Measurements from ENCODE around the gene POLL. TPM values are rescaled to one million over a fixed set of nuclear protein-coding genes. Genes with fewer than 3 reads are reported as not detected.

POLL gene
- total and polyA plus RNA-seq, 10 of the 15 experiments (the other 5 are each of a cell fraction or from before 2014, with no cell fraction given), result 1.5 to 25.4 (median 13.8) TPM

DNA sequence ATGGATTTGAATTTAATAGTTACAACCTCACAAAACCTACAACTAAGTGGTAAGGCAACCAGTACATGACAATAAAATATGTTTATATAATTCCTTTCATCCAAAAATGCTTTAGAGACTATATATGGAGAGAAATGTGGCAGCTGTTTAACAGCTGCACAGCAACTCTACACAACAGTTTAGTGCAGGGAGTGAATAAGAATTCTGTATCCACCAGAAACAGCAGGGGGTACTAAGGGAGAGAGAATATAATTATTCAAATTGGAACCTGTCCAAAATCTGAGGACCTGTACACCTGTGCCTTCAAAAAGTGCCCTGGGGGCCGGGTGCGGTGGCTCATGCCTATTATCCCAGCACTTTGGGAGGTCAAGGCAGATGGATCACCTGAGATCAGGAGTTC is 49.6 kb downstream of the POLL start:
- in situ Hi-C loops (cut with MboI), result no loop called here
- TF ChIP-seq FOXM1 (IDR thresholded peaks at IDR 0.05; ENCODE audit: low read depth, low read length) (no peak), IKZF2 (IDR thresholded peaks at IDR 0.05) (no peak), NFYA (IDR thresholded peaks at IDR 0.05; ENCODE audit: borderline replicate concordance, low read depth, low read length) (no peak), ZZZ3 (IDR thresholded peaks at IDR 0.05; ENCODE audit: control insufficient read depth, insufficient read length, low read depth) (no peak), PAX5 (IDR thresholded peaks at IDR 0.05; ENCODE audit: borderline replicate concordance, low read depth, low read length) (no peak), SRF (IDR thresholded peaks at IDR 0.05; ENCODE audit: low read depth in 2 of 2, low read length in 2 of 2) (no peak), EZH2 (IDR thresholded peaks at IDR 0.05; ENCODE audit: borderline replicate concordance, control insufficient read depth, low read depth, low read length) (no peak), GATAD2B (conservative IDR thresholded peaks at IDR 0.05; ENCODE audit: low read depth) (no peak), SMARCA5 (IDR thresholded peaks at IDR 0.05) (no peak), KLF5 (IDR thresholded peaks at IDR 0.05; ENCODE audit: partially characterized antibody) (no peak)
- TF ChIP-seq, protein P1, sequence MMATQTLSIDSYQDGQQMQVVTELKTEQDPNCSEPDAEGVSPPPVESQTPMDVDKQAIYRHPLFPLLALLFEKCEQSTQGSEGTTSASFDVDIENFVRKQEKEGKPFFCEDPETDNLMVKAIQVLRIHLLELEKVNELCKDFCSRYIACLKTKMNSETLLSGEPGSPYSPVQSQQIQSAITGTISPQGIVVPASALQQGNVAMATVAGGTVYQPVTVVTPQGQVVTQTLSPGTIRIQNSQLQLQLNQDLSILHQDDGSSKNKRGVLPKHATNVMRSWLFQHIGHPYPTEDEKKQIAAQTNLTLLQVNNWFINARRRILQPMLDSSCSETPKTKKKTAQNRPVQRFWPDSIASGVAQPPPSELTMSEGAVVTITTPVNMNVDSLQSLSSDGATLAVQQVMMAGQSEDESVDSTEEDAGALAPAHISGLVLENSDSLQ (IDR thresholded peaks at IDR 0.05), result no peak
- TF ChIP-seq, protein P2, sequence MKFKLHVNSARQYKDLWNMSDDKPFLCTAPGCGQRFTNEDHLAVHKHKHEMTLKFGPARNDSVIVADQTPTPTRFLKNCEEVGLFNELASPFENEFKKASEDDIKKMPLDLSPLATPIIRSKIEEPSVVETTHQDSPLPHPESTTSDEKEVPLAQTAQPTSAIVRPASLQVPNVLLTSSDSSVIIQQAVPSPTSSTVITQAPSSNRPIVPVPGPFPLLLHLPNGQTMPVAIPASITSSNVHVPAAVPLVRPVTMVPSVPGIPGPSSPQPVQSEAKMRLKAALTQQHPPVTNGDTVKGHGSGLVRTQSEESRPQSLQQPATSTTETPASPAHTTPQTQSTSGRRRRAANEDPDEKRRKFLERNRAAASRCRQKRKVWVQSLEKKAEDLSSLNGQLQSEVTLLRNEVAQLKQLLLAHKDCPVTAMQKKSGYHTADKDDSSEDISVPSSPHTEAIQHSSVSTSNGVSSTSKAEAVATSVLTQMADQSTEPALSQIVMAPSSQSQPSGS (IDR thresholded peaks at IDR 0.05; ENCODE audit: low read length), result no peak
- H2AFZ ChIP-seq (ENCODE audit: control insufficient read depth, low read depth, low read length), result no peak overlapping the region
- 100% methylated on average over 2 of the region's 2 CpGs for WGBS (ENCODE audit: insufficient coverage, insufficient replicate concordance, low lambda C conversion rate, missing lambda C conversion rate)
- DNase-seq (ENCODE audit: low read depth, low spot score) (no peak), FAIRE-seq (no peak), ATAC-seq (no peak)
- RAD21 ChIA-PET (ENCODE audit: unreplicated experiment), result interaction anchor here (0.9 kb wide), 1 partner anchor 32 kb away, joined by 4 read pairs; no protein-coding TSS in a partner anchor
- H3K4me2 ChIP-seq (ENCODE audit: control insufficient read depth, insufficient read depth), result no peak overlapping the region
- SMC1A ChIA-PET (ENCODE audit: uncharacterized antibody, unreplicated experiment), result interaction anchor here (0.7 to 1.4 kb wide), 4 partner anchors 8 to 242 kb away, joined by 3 to 4 read pairs (median 3); no protein-coding TSS in a partner anchor
- no TSS peak for BruUV-seq (replicated peaks)
- no peaks in the 10 kb centered on the region for H3K9me3 ChIP-seq (replicated peaks; ENCODE audit: control insufficient read depth, insufficient read depth, low read length)
- POLR2A ChIA-PET, result no interaction called here
- H3K27me3 ChIP-seq (replicated peaks in 1 of 2; ENCODE audit: control insufficient read depth in 2 of 2, insufficient read depth in 2 of 2, low read length in 1 of 2), result no peaks in the 10 kb centered on the region
- H3K4me1 ChIP-seq (ENCODE audit: control insufficient read depth, insufficient read depth, low read length), result 0 out of 2 replicates have a peak, but pooled peaks cover 3% of the 10 kb centered on the region
- H3K79me2 ChIP-seq (ENCODE audit: control insufficient read depth, insufficient read depth, low read length), result no peaks in the 10 kb centered on the region
- no peaks in the 10 kb centered on the region for H4K20me1 ChIP-seq (ENCODE audit: control insufficient read depth, insufficient read depth)
- CTCF ChIA-PET, result interaction anchor here (0.6 to 3.3 kb wide), 4 partner anchors 18 to 72 kb away, joined by 3 to 24 read pairs (median 4); no protein-coding TSS in a partner anchor
- no peak overlapping the region for H3K27ac ChIP-seq (ENCODE audit: control insufficient read depth, insufficient read depth)
- H3K36me3 ChIP-seq (ENCODE audit: control insufficient read depth in 2 of 2, insufficient read depth in 2 of 2, low read length in 1 of 2), result no peaks in the 10 kb centered on the region
- H3K4me3 ChIP-seq, result no peak overlapping the region
- intact Hi-C loops (cut with micrococcal nuclease; ENCODE audit: unreplicated experiment), result no loop called here
- H3K9ac ChIP-seq (ENCODE audit: control insufficient read depth, insufficient read depth, low read length), result no peak overlapping the region

Data from GM12878 (cell line).